Small intestine (tissue), 7 donors: ENCODE data around the gene PRR15. TPM values are rescaled to one million over a fixed set of nuclear protein-coding genes. Genes with fewer than 3 reads are reported as not detected.

Experiments
- DNase-seq, 2 donors: peaks; one replicate each; pipeline versions ENCODE4 v3.0.0 to v3.0.0-alpha.2; 2013
- FAIRE-seq: peaks from 2 replicates; lab custom pipeline; 2012; peaks lifted over from hg19 to GRCh38; lab: Jason Lieb, UNC
- H3K27ac ChIP-seq, 3 donors: one replicate each; pipeline ENCODE4 v1.5.1; 2013; ENCODE audit warnings: low read length in 2 of 3, mild to moderate bottlenecking in 2 of 3, control low read depth in 1 of 3, inconsistent platforms in 1 of 3, low read depth in 1 of 3, moderate library complexity in 1 of 3
- H3K27me3 ChIP-seq, 3 donors: one replicate each; pipeline ENCODE4 v1.6.1; 2013; ENCODE audit warnings: low read length in 3 of 3, inconsistent platforms in 1 of 3; ENCODE audit not compliant: control insufficient read depth in 3 of 3, insufficient read depth in 3 of 3
- H3K36me3 ChIP-seq, 3 donors: one replicate each; pipeline ENCODE4 v1.6.1; 2013; ENCODE audit warnings: low read length in 3 of 3, inconsistent platforms in 1 of 3, low read depth in 1 of 3, mild to moderate bottlenecking in 1 of 3, moderate library complexity in 1 of 3; ENCODE audit not compliant: control insufficient read depth in 3 of 3, insufficient read depth in 2 of 3
- H3K4me1 ChIP-seq, 3 donors: one replicate each; pipeline ENCODE4 v1.6.1; 2013; ENCODE audit warnings: low read length in 2 of 3, inconsistent platforms in 1 of 3, low read depth in 1 of 3, mild to moderate bottlenecking in 1 of 3, moderate library complexity in 1 of 3; ENCODE audit not compliant: control insufficient read depth in 3 of 3, insufficient read depth in 2 of 3
- H3K4me3 ChIP-seq, 3 donors: one replicate each; pipeline ENCODE4 v1.5.1; 2013; ENCODE audit warnings: low read length in 3 of 3, control low read depth in 1 of 3, inconsistent platforms in 1 of 3, low read depth in 1 of 3, mild to moderate bottlenecking in 1 of 3, moderate library complexity in 1 of 3
- H3K9me3 ChIP-seq, 2 donors: one replicate each; pipeline ENCODE4 v1.6.1; 2013; ENCODE audit warnings: low read depth in 1 of 2, low read length in 1 of 2; ENCODE audit not compliant: control insufficient read depth in 2 of 2, insufficient read depth in 1 of 2
- WGBS, 3 donors: extraction: QIAGEN DNeasy Blood & Tissue Kit; methylation state at CpG; one replicate each; pipeline ENCODE4 v1.1.7; 2013; 5-methylcytosine and 5-hydroxymethylcytosine counted together
- polyA plus RNA-seq, 4 donors: library from polyadenylated mRNA; stranded (reverse) in 3 of 4; unstranded in 1 of 4; fragments of 200-250 nt in 3 of 4; fragments of 120-200 nt in 1 of 4; gene quantifications; one replicate each; pipeline versions ENCODE4 v1.2.1 to v1.2.3, GENCODE V29; 2013
- donor health status: healthy with polysubstance abuse.
- donor health status: control.
- donor health status: control.
- donor health status: Bipolar disorder and iron deficiency.
- donor health status: healthy.

Gene PRR15
- polyA plus RNA-seq, 4 donors = 58.9 to 179 (median 118) TPM

- Histone ChIP-seq H3K27me3 (no peaks in the 10 kb centered on the region), H3K4me1 (peaks cover 0 to 33% (median 4%) of the 10 kb centered on the region in 3 donors), H3K4me3 (no peak overlapping the region), H3K27ac (peak overlapping the region in 1 of 3 donors; percentile 81), H3K9me3 (peaks cover 0 to 13% of the 10 kb centered on the region in 2 donors), H3K36me3 (peaks cover 0 to 4% (median 0%) of the 10 kb centered on the region in 3 donors)
- 47 to 66% (median 64%) methylated on average over 3 of the region's 3 CpGs for WGBS, 3 donors
- FAIRE-seq (no peak), DNase-seq (peak in 1 of 2 donors; percentile 60)
Measured at GRCh38 chr7:29573567-29573966, 9.9 kb downstream of the PRR15 start.

- FAIRE-seq = no peak
- H3K4me3 ChIP-seq = no peak overlapping the region
Measured at GRCh38 chr7:29574659-29575058, 11.0 kb downstream of the PRR15 start.

GRCh38 chr7:29587195-29587808 is 23.7 kb downstream of the PRR15 start:
- H3K9me3 ChIP-seq = no peaks in the 10 kb centered on the region
- H3K27ac ChIP-seq = peak overlapping the region in 1 of 3 donors; percentile 49
- FAIRE-seq (no peak), DNase-seq (peak in 1 of 2 donors; percentile 55)
- peaks cover 2 to 16% (median 3%) of the 10 kb centered on the region in 3 donors for H3K4me1 ChIP-seq
- no peak overlapping the region for H3K4me3 ChIP-seq
- H3K27me3 ChIP-seq = no peaks in the 10 kb centered on the region
- H3K36me3 ChIP-seq = no peaks in the 10 kb centered on the region
- 12 to 65% (median 33%) methylated on average over 3 of the region's 3 CpGs for WGBS, 3 donors

More at GRCh38 chr7:29574659-29575058, 11.0 kb downstream of the PRR15 start:
- WGBS, 3 donors = 61 to 84% (median 74%) methylated on average over 3 of the region's 3 CpGs
- Histone ChIP-seq H3K27me3 (no peaks in the 10 kb centered on the region), H3K36me3 (peaks cover 0 to 4% (median 0%) of the 10 kb centered on the region in 3 donors), H3K27ac (no peak overlapping the region), H3K4me1 (peaks cover 0 to 28% (median 4%) of the 10 kb centered on the region in 3 donors), H3K9me3 (peaks cover 0 to 21% of the 10 kb centered on the region in 2 donors)
- DNase-seq = no peak

GRCh38 chr7:29588212-29588611 is 24.6 kb downstream of the PRR15 start:
- 12 to 44% (median 31%) methylated on average over 2 of the region's 2 CpGs for WGBS, 3 donors
- H3K36me3 ChIP-seq = no peaks in the 10 kb centered on the region
- peaks cover 2 to 24% (median 3%) of the 10 kb centered on the region in 3 donors for H3K4me1 ChIP-seq
- peak overlapping the region; percentile 67 to 77 (median 73) for H3K27ac ChIP-seq
- no peak overlapping the region for H3K4me3 ChIP-seq
- DNase-seq (peak; percentile 58 to 92), FAIRE-seq (no peak)
- H3K27me3 ChIP-seq = no peaks in the 10 kb centered on the region
- no peaks in the 10 kb centered on the region for H3K9me3 ChIP-seq

DNA sequence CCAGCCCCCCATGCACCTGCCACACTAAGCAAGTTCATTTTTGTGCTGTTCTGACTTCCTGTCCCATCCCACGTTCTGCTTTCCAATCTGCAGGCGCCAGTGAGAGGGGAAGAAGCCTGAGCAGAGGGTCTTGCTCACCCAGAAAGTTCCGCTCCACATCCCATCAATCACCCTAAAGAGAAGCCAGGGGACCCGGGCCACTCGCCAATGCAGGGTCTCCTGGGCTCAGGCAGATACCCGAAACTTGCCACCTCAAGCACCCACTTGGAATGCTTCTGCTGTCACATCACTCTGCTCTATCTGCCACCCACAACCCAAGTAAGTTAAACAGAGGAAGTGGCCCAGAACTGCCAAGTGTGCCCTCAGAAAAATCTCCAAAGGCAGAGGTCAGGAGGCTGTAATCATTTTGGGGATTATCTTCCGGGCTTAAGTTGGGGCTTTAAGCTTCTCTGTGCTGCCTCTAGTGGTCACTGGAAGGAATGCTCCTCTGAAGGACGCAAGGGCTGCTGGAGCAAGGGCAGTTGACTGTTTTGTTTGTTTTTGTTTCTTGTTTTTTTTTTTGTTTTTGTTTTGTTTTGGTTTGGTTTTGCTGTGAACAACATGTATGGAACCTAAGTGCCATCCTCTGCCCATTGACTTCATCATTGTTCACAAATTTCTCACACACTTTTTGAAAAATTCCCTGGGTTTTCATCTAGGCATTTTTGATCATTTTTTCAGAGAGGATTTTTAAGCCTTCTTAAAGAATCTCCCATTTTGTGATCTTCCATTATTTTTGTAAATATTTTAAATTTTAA is 25.5 kb downstream of the PRR15 start:
- no peak for FAIRE-seq
- Histone ChIP-seq H3K27ac (peak overlapping the region; percentile 67 to 77 (median 73)), H3K27me3 (no peaks in the 10 kb centered on the region), H3K4me3 (no peak overlapping the region), H3K4me1 (peaks cover 2 to 27% (median 3%) of the 10 kb centered on the region in 3 donors), H3K36me3 (no peaks in the 10 kb centered on the region), H3K9me3 (no peaks in the 10 kb centered on the region)
- 53 to 69% (median 54%) methylated on average over 8 of the region's 8 CpGs for WGBS, 3 donors
- peak; percentile 63 to 67 for DNase-seq

GRCh38 chr7:29592866-29593265 is 29.2 kb downstream of the PRR15 start:
- Histone ChIP-seq H3K27ac (peak overlapping the region in 2 of 3 donors; percentile 50 to 76), H3K36me3 (no peaks in the 10 kb centered on the region), H3K4me1 (peaks cover 0 to 38% (median 2%) of the 10 kb centered on the region in 3 donors), H3K27me3 (no peaks in the 10 kb centered on the region), H3K4me3 (no peak overlapping the region), H3K9me3 (no peaks in the 10 kb centered on the region)
- FAIRE-seq (no peak), DNase-seq (peak in 1 of 2 donors; percentile 36)
- 39 to 79% (median 43%) methylated on average over 2 of the region's 2 CpGs for WGBS, 3 donors

DNA sequence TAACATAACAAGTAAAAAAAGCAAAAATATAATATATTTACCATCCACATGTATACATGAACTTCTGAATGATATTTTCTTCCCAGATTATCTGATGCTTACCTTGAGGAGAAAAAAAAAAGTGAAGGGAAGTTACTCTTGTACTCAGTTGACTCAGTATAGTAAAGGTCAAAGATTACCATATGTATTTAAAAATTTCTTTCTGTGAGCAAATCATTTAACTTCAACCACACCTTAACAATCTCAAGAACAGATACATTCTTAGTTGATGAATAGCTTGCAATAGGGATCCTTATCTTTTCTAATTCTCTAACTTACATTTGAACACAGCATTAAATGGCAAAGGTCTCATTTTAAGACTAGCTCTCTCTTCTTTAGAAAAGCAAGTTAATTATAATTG is 29.8 kb downstream of the PRR15 start:
- peak; percentile 65 to 84 for DNase-seq
- FAIRE-seq = peak; percentile 95
- no peak overlapping the region for H3K4me3 ChIP-seq
- H3K4me1 ChIP-seq = peaks cover 0 to 40% (median 5%) of the 10 kb centered on the region in 3 donors
- no peaks in the 10 kb centered on the region for H3K27me3 ChIP-seq
- no peaks in the 10 kb centered on the region for H3K36me3 ChIP-seq
- H3K27ac ChIP-seq = peak overlapping the region in 1 of 3 donors; percentile 76
- H3K9me3 ChIP-seq = no peaks in the 10 kb centered on the region

- peaks cover 0 to 49% (median 9%) of the 10 kb centered on the region in 3 donors for H3K4me1 ChIP-seq
- peak; percentile 60 to 61 for DNase-seq
- no peak overlapping the region for H3K4me3 ChIP-seq
- no peaks in the 10 kb centered on the region for H3K36me3 ChIP-seq
- peak overlapping the region in 2 of 3 donors; percentile 76 to 78 for H3K27ac ChIP-seq
- no peaks in the 10 kb centered on the region for H3K9me3 ChIP-seq
- FAIRE-seq = no peak
- no peaks in the 10 kb centered on the region for H3K27me3 ChIP-seq
- 23 to 63% (median 36%) methylated on average over 3 of the region's 3 CpGs for WGBS, 3 donors
Measured at GRCh38 chr7:29596593-29597178, 33.1 kb downstream of the PRR15 start.
